ENCODE data around the gene TMEM121. TPM values are rescaled to one million over a fixed set of nuclear protein-coding genes. Genes with fewer than 3 reads are reported as not detected.
A peak's percentile ranks its signal among the peaks of the same experiment; 100 is the strongest.

TMEM121 gene
- total RNA-seq (1 to 10 TPM; 5.4 to 6.3 TPM), polyA plus RNA-seq (1 to 10 TPM; 6.6 to 9.5 TPM)

- no peaks in the 10 kb centered on the region for H3K9me3 Mint-ChIP-seq
- intact Hi-C loops (cut with micrococcal nuclease) = no loop called here
- peaks cover 4 to 30% (median 18%) of the 10 kb centered on the region in 4 donors for H3K4me1 Mint-ChIP-seq
- Histone ChIP-seq H3K27ac (ENCODE audit: low read depth, low read length) (no peak within 1 kb of the TSS), H3K4me3 (ENCODE audit: low read length in 2 of 2) (peak within 1 kb of the TSS in 1 of 2 donors; percentile 19), H3K4me1 (ENCODE audit: insufficient read depth, low read length) (peaks cover 29% of the 10 kb centered on the region), H3K27me3 (ENCODE audit: insufficient read depth, low read length) (no peaks in the 10 kb centered on the region), H3K9me3 (ENCODE audit: control insufficient read depth in 1 of 2, low read length in 2 of 2) (no peaks in the 10 kb centered on the region), H3K36me3 (ENCODE audit: insufficient read depth, low read length) (no peaks in the 10 kb centered on the region)
- H3K27me3 Mint-ChIP-seq = peaks cover 1 to 2% of the 10 kb centered on the region in 2 donors
- peak in 4 of 5 donors; percentile 28 to 39 (median 35) for DNase-seq
- H3K36me3 Mint-ChIP-seq = no peaks in the 10 kb centered on the region
- H3K4me3 Mint-ChIP-seq = peak within 1 kb of the TSS; percentile 51 to 84 (median 76)
- ChIA-PET POLR2A (ENCODE audit: partially characterized antibody) (interaction anchor here (0.8 to 4.6 kb wide), 3 partner anchors 35 to 155 kb away, joined by 3 to 48 read pairs (median 3); partner anchors contain the start of gene TEDC1), CTCF (ENCODE audit: partially characterized antibody) (interaction anchor here (1.0 kb wide), 1 partner anchor 36 kb away, joined by 3 read pairs; no protein-coding TSS in a partner anchor)
- H3K27ac Mint-ChIP-seq = peak within 1 kb of the TSS in 3 of 7 donors; percentile 43 to 63 (median 61)
These were observed at the start of gene TMEM121 for GRCh38 chr14:105525861-105526775. TSS of gene TMEM121 (plus strand) at chr14:105526583. CDS start at chr14:105528835, 2,252 bp downstream.

GRCh38 chr14:105476831-105477659, 49.3 kb upstream of the TMEM121 start:
- H3K27me3 Mint-ChIP-seq = no peaks in the 10 kb centered on the region
- no peak overlapping the region for H3K4me3 ChIP-seq (ENCODE audit: low read length in 2 of 2)
- ChIA-PET POLR2A (ENCODE audit: partially characterized antibody) (interaction anchor here (0.7 to 8.3 kb wide), 5 partner anchors 9 to 412 kb away, joined by 3 to 346 read pairs (median 6); partner anchors contain the start of genes CRIP1, GPR132 and TEDC1), CTCF (ENCODE audit: partially characterized antibody) (interaction anchor here (0.8 to 3.0 kb wide), 2 partner anchors 13 to 64 kb away, joined by 3 to 24 read pairs; no protein-coding TSS in a partner anchor)
- H3K4me1 ChIP-seq (ENCODE audit: insufficient read depth, low read length) = peaks cover 65% of the 10 kb centered on the region
- H3K27ac ChIP-seq (ENCODE audit: low read depth, low read length) = no peak overlapping the region
- intact Hi-C loops (cut with micrococcal nuclease) = no loop called here
- H3K4me1 Mint-ChIP-seq = peaks cover 17 to 53% (median 33%) of the 10 kb centered on the region in 4 donors
- no peaks in the 10 kb centered on the region for H3K27me3 ChIP-seq (ENCODE audit: insufficient read depth, low read length)
- H3K4me3 Mint-ChIP-seq = peak overlapping the region in 7 of 8 donors; percentile 6 to 86 (median 63)
- H3K36me3 Mint-ChIP-seq = peaks cover 0 to 10% of the 10 kb centered on the region in 2 donors
- no peaks in the 10 kb centered on the region for H3K9me3 ChIP-seq (ENCODE audit: control insufficient read depth in 1 of 2, low read length in 2 of 2)
- peak overlapping the region; percentile 67 to 93 (median 87) for H3K27ac Mint-ChIP-seq
- peaks cover 0 to 9% (median 0%) of the 10 kb centered on the region in 8 donors for H3K9me3 Mint-ChIP-seq
- no peaks in the 10 kb centered on the region for H3K36me3 ChIP-seq (ENCODE audit: insufficient read depth, low read length)
- no peak for DNase-seq

- peak overlapping the region; percentile 67 to 93 (median 87) for H3K27ac Mint-ChIP-seq
- Histone ChIP-seq H3K9me3 (ENCODE audit: control insufficient read depth in 1 of 2, low read length in 2 of 2) (no peaks in the 10 kb centered on the region), H3K4me3 (ENCODE audit: low read length in 2 of 2) (no peak overlapping the region), H3K27me3 (ENCODE audit: insufficient read depth, low read length) (no peaks in the 10 kb centered on the region), H3K36me3 (ENCODE audit: insufficient read depth, low read length) (no peaks in the 10 kb centered on the region), H3K4me1 (ENCODE audit: insufficient read depth, low read length) (peaks cover 70% of the 10 kb centered on the region), H3K27ac (ENCODE audit: low read depth, low read length) (peak overlapping the region; percentile 44)
- intact Hi-C loops (cut with micrococcal nuclease) = no loop called here
- peaks cover 0 to 9% (median 0%) of the 10 kb centered on the region in 8 donors for H3K9me3 Mint-ChIP-seq
- peaks cover 21 to 59% (median 39%) of the 10 kb centered on the region in 4 donors for H3K4me1 Mint-ChIP-seq
- no peaks in the 10 kb centered on the region for H3K27me3 Mint-ChIP-seq
- peaks cover 0 to 13% of the 10 kb centered on the region in 2 donors for H3K36me3 Mint-ChIP-seq
- POLR2A ChIA-PET (ENCODE audit: partially characterized antibody) = interaction anchor here (0.7 to 8.3 kb wide), 4 partner anchors 8 to 80 kb away, joined by 3 to 346 read pairs (median 7); partner anchors contain the start of genes CRIP1 and TEDC1
- CTCF ChIA-PET (ENCODE audit: partially characterized antibody) = interaction anchor here (1.2 to 3.0 kb wide), 2 partner anchors 9 to 12 kb away, joined by 4 to 24 read pairs; partner anchors contain the start of gene CRIP1
- H3K4me3 Mint-ChIP-seq = peak overlapping the region in 7 of 8 donors; percentile 41 to 86 (median 63)
- DNase-seq = peak; percentile 72 to 87 (median 78)
These were observed 48.6 kb upstream of the TMEM121 start for GRCh38 chr14:105477660-105478397.

- Histone ChIP-seq H3K4me3 (ENCODE audit: low read length in 2 of 2) (no peak overlapping the region), H3K9me3 (ENCODE audit: control insufficient read depth in 1 of 2, low read length in 2 of 2) (no peaks in the 10 kb centered on the region), H3K27ac (ENCODE audit: low read depth, low read length) (peak overlapping the region; percentile 44), H3K4me1 (ENCODE audit: insufficient read depth, low read length) (peaks cover 73% of the 10 kb centered on the region), H3K36me3 (ENCODE audit: insufficient read depth, low read length) (no peaks in the 10 kb centered on the region), H3K27me3 (ENCODE audit: insufficient read depth, low read length) (no peaks in the 10 kb centered on the region)
- H3K27ac Mint-ChIP-seq = peak overlapping the region in 2 of 7 donors; percentile 96 to 100
- no peaks in the 10 kb centered on the region for H3K27me3 Mint-ChIP-seq
- ChIA-PET CTCF (ENCODE audit: partially characterized antibody) (interaction anchor here (1.2 to 3.0 kb wide), 2 partner anchors 8 to 11 kb away, joined by 4 to 24 read pairs; partner anchors contain the start of gene CRIP1), POLR2A (ENCODE audit: partially characterized antibody) (interaction anchor here (8.3 kb wide), 1 partner anchor 12 kb away, joined by 346 read pairs; the partner anchor contains the start of gene TEDC1)
- peaks cover 0 to 13% of the 10 kb centered on the region in 2 donors for H3K36me3 Mint-ChIP-seq
- intact Hi-C loops (cut with micrococcal nuclease) = no loop called here
- peaks cover 19 to 64% (median 40%) of the 10 kb centered on the region in 4 donors for H3K4me1 Mint-ChIP-seq
- peak overlapping the region in 1 of 8 donors; percentile 25 for H3K4me3 Mint-ChIP-seq
- DNase-seq = peak in 3 of 5 donors; percentile 42 to 79 (median 58)
- peaks cover 0 to 9% (median 0%) of the 10 kb centered on the region in 8 donors for H3K9me3 Mint-ChIP-seq
These were observed 47.8 kb upstream of the TMEM121 start for GRCh38 chr14:105478398-105479251.

- Mint-ChIP-seq H3K27ac (peak overlapping the region; percentile 82 to 100 (median 100)), H3K36me3 (peaks cover 0 to 13% of the 10 kb centered on the region in 2 donors), H3K9me3 (peaks cover 0 to 9% (median 0%) of the 10 kb centered on the region in 8 donors), H3K4me3 (peak overlapping the region in 5 of 8 donors; percentile 40 to 92 (median 55)), H3K4me1 (peaks cover 23 to 71% (median 46%) of the 10 kb centered on the region in 4 donors), H3K27me3 (no peaks in the 10 kb centered on the region)
- intact Hi-C loops (cut with micrococcal nuclease) = loop anchor here (2.0 kb wide), 3 partner anchors 31 to 179 kb away; partner anchors contain the start of gene BRF1
- ChIA-PET POLR2A (ENCODE audit: partially characterized antibody) (interaction anchor here (1.5 to 8.3 kb wide), 3 partner anchors 11 to 179 kb away, joined by 11 to 346 read pairs (median 13); partner anchors contain the start of genes BRF1, TEDC1 and TEX22), CTCF (ENCODE audit: partially characterized antibody) (interaction anchor here (1.0 to 3.0 kb wide), 4 partner anchors 9 to 106 kb away, joined by 3 to 122 read pairs (median 14); no protein-coding TSS in a partner anchor)
- Histone ChIP-seq H3K36me3 (ENCODE audit: insufficient read depth, low read length) (no peaks in the 10 kb centered on the region), H3K4me3 (ENCODE audit: low read length in 2 of 2) (no peak overlapping the region), H3K27ac (ENCODE audit: low read depth, low read length) (peak overlapping the region; percentile 97), H3K27me3 (ENCODE audit: insufficient read depth, low read length) (no peaks in the 10 kb centered on the region), H3K9me3 (ENCODE audit: control insufficient read depth in 1 of 2, low read length in 2 of 2) (no peaks in the 10 kb centered on the region), H3K4me1 (ENCODE audit: insufficient read depth, low read length) (peaks cover 79% of the 10 kb centered on the region)
- DNase-seq = peak in 3 of 5 donors; percentile 33 to 53 (median 34)
These were observed 46.8 kb upstream of the TMEM121 start for GRCh38 chr14:105479431-105480158.
